ENCODE results near the gene TNS1. TPM values are rescaled to one million over a fixed set of nuclear protein-coding genes. Genes with fewer than 3 reads are reported as not detected.
A peak's percentile ranks its signal among the peaks of the same experiment; 100 is the strongest.

TNS1 gene
- total RNA-seq, 3 donors from 2014 or later = 0.50 to 1.2 (median 0.54) TPM

DNA sequence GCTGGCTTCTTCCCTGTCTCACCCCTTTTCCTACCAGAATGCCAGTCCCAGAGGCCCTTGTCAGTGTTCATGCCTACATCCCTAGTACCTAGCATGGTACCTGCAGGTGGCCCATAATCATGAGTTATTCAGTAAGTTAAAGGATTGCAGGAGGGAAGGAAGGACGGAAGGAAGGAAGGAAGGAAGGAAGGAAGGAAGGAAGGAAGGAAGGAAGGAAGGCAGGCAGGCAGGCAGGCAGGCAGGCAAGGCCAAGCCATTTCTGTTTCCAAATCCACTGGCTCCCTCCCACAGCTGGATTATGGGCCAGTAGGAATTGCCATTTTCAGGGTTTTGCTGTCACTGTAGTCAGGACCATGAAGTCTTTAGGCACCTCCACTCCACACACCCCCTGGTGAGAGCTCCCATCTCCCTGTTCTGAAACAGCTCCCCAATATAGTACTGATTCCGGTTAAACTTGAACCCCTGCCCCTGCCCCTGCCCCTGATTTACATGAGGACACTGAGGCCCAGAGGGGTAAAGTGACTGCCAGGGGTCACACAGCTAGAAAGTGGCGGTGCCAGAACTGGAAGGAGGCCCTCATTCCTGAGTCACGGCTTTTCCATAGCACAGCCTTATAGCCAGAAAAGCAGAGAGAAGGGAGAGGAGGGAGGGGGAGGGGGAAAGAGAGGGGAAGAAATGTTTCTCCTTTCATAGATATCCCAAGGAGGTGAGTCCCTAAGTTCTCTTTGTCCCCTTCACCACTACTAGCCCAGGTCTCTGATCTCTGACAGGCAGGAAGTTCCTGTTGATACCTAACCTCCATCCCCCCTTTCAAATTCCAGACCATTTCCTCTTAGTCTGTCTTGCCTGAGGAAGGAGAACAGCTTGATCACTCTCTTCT, 12.2 kb upstream of the TNS1 start:
- no peak for DNase-seq
- H3K9me3 Mint-ChIP-seq = no peaks in the 10 kb centered on the region

DNA sequence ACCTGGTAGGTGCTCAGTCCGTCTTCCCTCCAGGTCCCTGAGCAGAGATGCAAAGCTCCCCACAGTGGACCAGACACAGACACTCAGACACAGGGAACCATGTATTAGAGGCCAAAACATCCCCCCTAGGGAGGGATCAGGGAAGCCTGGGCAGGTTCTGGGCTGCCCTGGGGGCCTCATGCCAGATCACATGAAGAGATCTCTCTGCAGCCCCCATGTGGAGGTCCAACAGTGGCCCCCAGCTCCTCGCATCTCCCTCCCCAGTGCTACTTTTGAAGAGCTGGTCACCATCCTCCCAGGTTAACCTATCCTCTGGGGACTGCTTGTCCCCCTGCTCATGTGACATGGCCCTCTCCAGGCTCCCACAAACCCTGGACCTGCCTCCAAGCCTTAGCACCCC, 10.5 kb upstream of the TNS1 start:
- Mint-ChIP-seq H3K9me3 (no peaks in the 10 kb centered on the region), H3K36me3 (ENCODE audit: insufficient read depth) (no peaks in the 10 kb centered on the region), H3K4me3 (no peak overlapping the region), H3K27me3 (ENCODE audit: low read depth) (peaks cover 40% of the 10 kb centered on the region), H3K4me1 (ENCODE audit: low read depth) (peaks cover 10% of the 10 kb centered on the region)
- ATAC-seq (no peak), DNase-seq (no peak)

More for the DNA sequence above, 12.2 kb upstream of the TNS1 start:
- Mint-ChIP-seq H3K4me1 (ENCODE audit: low read depth) (peaks cover 5% of the 10 kb centered on the region), H3K36me3 (ENCODE audit: insufficient read depth) (no peaks in the 10 kb centered on the region), H3K4me3 (no peak overlapping the region), H3K27me3 (ENCODE audit: low read depth) (peaks cover 27% of the 10 kb centered on the region)
- no peak for ATAC-seq

DNA sequence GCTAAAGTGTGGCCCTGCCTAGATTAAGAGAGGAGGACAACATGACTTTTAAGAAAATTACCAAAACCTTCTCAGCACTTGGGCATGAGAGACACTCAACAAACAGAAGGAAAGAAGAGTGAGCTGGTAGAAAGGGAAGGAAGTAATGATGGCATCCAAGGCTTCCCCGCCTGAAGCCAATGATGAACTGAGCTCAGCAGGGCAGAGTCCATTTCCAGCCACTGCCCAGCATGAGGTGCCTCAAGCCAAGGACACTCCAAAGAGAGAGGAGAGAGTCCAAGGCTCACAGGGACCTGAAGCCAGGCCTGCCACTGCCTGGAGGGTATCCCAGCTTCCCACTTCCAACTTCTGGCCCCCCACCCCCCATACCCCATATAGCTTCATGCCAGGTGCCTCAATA, 9.5 kb upstream of the TNS1 start:
- Mint-ChIP-seq H3K4me3 (no peak overlapping the region), H3K27me3 (ENCODE audit: low read depth) (peaks cover 40% of the 10 kb centered on the region), H3K4me1 (ENCODE audit: low read depth) (peaks cover 10% of the 10 kb centered on the region), H3K36me3 (ENCODE audit: insufficient read depth) (no peaks in the 10 kb centered on the region), H3K9me3 (no peaks in the 10 kb centered on the region)
- DNase-seq (no peak), ATAC-seq (no peak)

DNA sequence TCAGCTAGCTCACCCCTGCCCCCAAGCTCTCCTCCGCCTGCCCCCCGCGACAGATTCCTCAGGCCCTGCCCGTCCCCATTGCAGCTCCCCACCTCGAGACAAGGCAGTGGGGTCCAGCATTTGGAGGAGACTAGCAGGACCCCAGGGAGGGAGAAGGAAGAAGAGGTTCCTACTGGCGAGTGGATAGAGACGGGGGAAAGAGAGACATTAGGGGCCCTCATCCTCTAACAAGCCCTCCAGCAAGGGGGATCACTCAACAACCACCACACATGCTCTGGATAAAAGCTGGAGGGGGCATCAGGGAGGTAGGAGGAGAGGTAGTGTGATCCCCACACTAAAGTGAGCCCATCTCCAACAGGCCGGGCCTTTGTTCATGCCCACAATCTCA, 8.9 kb upstream of the TNS1 start:
- no peak overlapping the region for H3K4me3 Mint-ChIP-seq
- peaks cover 42% of the 10 kb centered on the region for H3K27me3 Mint-ChIP-seq (ENCODE audit: low read depth)
- DNase-seq (no peak), ATAC-seq (no peak)
- H3K36me3 Mint-ChIP-seq (ENCODE audit: insufficient read depth) = no peaks in the 10 kb centered on the region
- H3K9me3 Mint-ChIP-seq = no peaks in the 10 kb centered on the region
- peaks cover 10% of the 10 kb centered on the region for H3K4me1 Mint-ChIP-seq (ENCODE audit: low read depth)

DNA sequence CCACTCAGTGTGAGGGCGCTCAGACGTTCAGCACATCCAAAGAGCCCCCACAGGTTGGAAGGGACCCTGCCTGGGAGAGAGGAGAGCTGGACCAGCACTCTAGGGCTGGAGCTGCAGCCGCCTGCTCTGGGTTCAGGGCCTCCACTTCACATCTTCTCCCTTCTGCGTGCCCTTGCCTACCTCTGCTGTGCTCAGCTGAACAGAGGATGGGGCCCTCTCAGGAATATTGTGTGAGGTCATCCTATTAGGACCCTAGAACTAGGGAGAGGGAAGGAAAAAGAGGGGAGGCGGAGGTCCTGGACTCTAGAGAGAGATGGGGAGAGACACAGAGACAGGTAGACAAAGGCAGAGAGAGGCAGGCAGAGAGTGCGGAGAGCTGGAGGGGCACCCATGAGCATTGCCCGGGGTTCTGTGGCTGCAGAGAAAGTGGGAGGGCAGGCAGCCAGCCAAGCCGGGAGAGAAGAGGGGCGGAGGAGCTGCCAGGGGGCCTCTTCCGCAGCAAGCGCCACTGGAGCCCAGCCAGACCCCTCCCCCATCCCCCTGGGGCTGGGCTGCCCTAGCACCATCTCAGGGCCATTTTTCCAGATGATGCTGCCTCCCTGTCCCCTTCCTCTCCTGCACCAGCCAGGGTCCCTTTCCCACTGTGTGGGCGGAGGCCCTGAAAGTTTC, 8.3 kb upstream of the TNS1 start:
- no peak for DNase-seq
- Mint-ChIP-seq H3K27me3 (ENCODE audit: low read depth) (peaks cover 45% of the 10 kb centered on the region), H3K9me3 (no peaks in the 10 kb centered on the region), H3K4me1 (ENCODE audit: low read depth) (peaks cover 10% of the 10 kb centered on the region), H3K36me3 (ENCODE audit: insufficient read depth) (no peaks in the 10 kb centered on the region), H3K4me3 (peak overlapping the region; percentile 67)
- ATAC-seq = no peak

DNA sequence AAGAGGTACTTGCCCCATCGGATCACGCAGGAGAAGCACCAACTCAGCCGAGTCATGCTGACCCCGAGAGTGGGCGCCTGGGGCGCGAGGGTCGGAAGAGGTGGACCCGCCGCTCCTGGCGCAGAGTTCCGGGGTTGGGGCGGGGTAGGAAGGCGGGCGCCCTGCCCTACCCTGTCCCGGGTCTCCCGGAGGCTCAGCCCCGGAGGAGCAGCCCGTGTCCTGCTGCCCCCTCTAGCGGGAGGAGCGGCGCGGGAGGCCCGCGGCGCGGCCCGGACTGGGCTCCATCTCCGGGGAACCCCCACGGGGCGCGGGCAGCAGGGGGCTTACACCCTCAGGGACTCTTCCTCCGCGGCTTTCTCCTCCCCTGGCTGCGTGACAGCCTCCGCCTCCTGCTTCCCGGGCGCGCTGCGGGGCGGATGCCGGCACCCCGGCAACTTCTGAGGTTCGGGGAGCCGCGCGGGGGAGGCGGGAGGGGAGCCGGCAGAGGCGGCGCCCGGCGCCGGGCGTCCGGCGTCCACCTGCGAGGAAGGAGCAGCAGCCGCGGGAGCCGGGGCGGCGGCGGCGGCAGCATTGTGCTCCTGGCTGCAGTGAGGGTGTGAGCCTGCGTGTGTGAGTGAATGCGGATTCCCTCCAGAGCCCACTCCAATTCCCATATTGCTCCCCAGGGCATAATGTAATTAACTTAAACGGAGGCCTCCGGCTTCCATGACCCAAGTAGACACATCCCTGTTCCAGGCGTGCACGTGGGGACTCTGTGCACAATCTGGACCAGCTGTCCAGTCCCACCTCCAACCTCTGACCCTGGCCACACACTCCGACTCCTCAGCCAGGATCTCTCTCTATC, 7.6 kb upstream of the TNS1 start:
- H3K4me3 Mint-ChIP-seq = peak overlapping the region; percentile 67
- H3K36me3 Mint-ChIP-seq (ENCODE audit: insufficient read depth) = no peaks in the 10 kb centered on the region
- DNase-seq (peak; percentile 23), ATAC-seq (peak; percentile 74 to 81)
- H3K9me3 Mint-ChIP-seq = no peaks in the 10 kb centered on the region
- peaks cover 46% of the 10 kb centered on the region for H3K27me3 Mint-ChIP-seq (ENCODE audit: low read depth)
- peaks cover 10% of the 10 kb centered on the region for H3K4me1 Mint-ChIP-seq (ENCODE audit: low read depth)

DNA sequence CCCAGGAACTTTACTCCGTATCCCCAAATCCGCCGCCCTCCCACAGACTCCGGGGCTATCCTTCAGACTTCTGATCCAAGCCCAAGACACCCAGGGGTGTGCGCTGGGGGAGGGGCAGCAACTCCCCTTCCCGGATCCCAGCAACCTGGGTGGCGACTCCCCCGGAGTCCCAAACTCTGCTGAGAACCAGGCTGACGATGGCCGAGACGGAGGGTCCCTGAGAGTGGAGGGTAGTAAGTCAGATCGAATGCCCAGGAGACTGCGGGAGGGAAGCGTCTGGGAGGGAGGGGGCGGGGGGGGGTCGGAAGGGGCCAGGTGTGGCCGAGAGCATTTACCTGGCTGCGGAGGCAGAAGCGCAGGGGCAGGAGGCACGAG, 7.0 kb upstream of the TNS1 start:
- Mint-ChIP-seq H3K4me1 (ENCODE audit: low read depth) (peaks cover 10% of the 10 kb centered on the region), H3K36me3 (ENCODE audit: insufficient read depth) (no peaks in the 10 kb centered on the region), H3K27me3 (ENCODE audit: low read depth) (peaks cover 47% of the 10 kb centered on the region), H3K4me3 (peak overlapping the region; percentile 54), H3K9me3 (no peaks in the 10 kb centered on the region)
- no peak for DNase-seq
- no peak for ATAC-seq

DNA sequence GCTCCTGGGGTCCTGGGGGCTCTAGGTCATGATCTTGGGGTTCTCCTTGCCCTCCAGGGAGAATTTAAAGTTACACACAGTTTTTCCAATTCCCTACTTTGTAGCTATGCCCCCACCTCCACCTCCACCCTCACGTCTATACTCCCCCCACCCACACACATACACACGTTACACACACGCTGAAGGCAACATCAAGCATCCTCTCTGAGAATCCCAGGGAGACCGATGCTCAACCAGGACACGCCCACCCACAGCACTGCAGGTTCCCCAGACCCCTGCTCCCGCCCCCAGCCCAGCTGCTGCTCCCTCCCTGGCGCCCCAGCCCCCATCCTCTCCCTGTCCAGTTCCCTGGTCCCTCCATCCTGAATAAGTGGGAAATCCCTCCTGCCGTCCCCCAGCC, 6.4 kb upstream of the TNS1 start:
- Mint-ChIP-seq H3K9me3 (no peaks in the 10 kb centered on the region), H3K4me1 (ENCODE audit: low read depth) (peaks cover 10% of the 10 kb centered on the region), H3K36me3 (ENCODE audit: insufficient read depth) (no peaks in the 10 kb centered on the region), H3K27me3 (ENCODE audit: low read depth) (peaks cover 49% of the 10 kb centered on the region), H3K4me3 (peak overlapping the region; percentile 54)
- DNase-seq (no peak), ATAC-seq (no peak)

DNA sequence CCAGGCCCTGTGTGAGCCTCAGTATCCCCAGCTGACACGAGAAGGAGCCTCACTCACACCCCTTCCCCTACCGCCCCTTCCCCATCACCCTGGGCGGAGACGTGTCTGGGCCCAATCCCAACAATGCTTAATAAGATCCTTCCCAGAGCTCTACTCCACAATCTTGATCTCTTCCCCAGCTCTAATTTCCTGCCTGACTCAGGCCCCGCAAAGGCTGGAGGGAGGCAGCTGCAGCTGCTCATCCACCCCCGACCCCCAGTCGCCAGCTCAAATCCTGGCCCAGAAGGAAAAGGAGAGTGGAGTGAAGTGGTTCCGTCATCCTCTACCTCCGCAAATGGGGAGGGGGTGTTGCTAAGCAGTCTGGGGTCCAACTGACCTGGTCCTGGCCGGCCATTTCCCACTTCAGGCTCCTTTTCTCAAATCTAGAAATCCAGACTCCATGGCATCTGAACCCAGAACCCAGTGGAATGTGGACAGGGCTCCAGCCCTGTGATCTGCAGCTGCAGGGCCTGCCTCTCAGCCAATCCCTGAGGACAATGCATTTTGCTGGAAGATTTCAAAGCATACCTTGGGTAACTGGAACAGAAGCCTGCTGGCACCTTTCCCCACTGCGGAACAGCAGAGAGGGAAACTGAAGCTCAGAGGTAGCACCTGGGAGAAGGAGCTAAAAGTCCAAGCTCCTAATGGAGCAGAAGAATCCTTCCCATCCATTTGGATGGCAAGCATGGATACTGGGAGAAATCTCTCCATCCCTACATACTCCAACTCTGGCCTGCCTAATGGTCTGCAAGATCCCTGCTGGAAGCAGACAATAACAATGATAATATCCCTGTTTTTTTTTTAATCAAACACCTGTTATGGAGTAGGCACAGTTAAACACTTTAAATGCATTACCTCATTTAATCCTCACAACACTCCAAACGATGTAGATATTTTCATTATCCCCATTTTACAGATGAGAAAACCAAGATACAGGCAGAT, 5.6 kb upstream of the TNS1 start:
- H3K4me1 Mint-ChIP-seq (ENCODE audit: low read depth) = peaks cover 10% of the 10 kb centered on the region
- no peaks in the 10 kb centered on the region for H3K9me3 Mint-ChIP-seq
- no peak overlapping the region for H3K4me3 Mint-ChIP-seq
- peaks cover 52% of the 10 kb centered on the region for H3K27me3 Mint-ChIP-seq (ENCODE audit: low read depth)
- H3K36me3 Mint-ChIP-seq (ENCODE audit: insufficient read depth) = no peaks in the 10 kb centered on the region
- no peak for ATAC-seq
- no peak for DNase-seq

DNA sequence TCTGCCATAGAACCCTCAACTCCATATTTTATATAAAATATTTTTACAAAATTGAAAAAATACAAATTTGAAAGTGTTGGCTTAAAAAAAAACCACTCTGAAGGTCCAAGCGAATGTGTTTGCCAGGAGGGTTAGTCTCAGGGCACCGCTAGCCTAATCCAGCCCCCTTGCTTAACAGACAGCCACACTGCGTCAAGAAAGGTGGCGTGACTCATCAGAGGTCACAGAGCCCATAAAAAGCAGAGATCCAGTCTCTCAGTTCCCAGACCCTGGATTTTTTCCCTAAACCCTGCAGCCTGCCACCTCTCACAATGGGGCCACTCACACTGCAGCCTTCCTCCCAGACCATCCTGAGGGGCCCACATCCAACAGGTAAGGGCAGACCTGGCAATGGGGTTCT, 3.9 kb upstream of the TNS1 start:
- ATAC-seq (no peak), DNase-seq (no peak)
- Mint-ChIP-seq H3K9me3 (no peaks in the 10 kb centered on the region), H3K4me1 (ENCODE audit: low read depth) (peaks cover 10% of the 10 kb centered on the region), H3K27me3 (ENCODE audit: low read depth) (peaks cover 40% of the 10 kb centered on the region), H3K36me3 (ENCODE audit: insufficient read depth) (no peaks in the 10 kb centered on the region), H3K4me3 (no peak overlapping the region)

DNA sequence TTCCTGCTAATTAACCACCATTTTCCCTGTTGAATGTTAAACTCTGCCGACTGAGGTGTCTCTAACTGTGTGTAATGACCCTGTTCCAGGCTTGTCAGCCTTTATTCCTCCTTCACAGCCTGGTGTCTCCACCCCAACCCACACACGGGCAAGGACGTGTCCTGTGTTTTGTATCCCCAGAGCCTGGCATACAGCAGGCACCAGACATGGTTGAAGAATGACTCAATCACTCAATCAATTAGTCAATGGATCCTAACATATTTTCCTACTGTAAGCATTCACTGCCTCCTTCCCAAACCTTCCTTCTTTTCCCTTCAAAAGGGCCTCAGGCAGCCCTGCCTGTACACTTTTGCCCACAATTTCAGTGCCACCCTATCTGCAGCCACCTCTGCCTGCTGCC, 2.7 kb upstream of the TNS1 start:
- no peaks in the 10 kb centered on the region for H3K9me3 Mint-ChIP-seq
- DNase-seq (no peak), ATAC-seq (no peak)
- no peak overlapping the region for H3K4me3 Mint-ChIP-seq
- peaks cover 35% of the 10 kb centered on the region for H3K27me3 Mint-ChIP-seq (ENCODE audit: low read depth)
- peaks cover 5% of the 10 kb centered on the region for H3K4me1 Mint-ChIP-seq (ENCODE audit: low read depth)
- no peaks in the 10 kb centered on the region for H3K36me3 Mint-ChIP-seq (ENCODE audit: insufficient read depth)

DNA sequence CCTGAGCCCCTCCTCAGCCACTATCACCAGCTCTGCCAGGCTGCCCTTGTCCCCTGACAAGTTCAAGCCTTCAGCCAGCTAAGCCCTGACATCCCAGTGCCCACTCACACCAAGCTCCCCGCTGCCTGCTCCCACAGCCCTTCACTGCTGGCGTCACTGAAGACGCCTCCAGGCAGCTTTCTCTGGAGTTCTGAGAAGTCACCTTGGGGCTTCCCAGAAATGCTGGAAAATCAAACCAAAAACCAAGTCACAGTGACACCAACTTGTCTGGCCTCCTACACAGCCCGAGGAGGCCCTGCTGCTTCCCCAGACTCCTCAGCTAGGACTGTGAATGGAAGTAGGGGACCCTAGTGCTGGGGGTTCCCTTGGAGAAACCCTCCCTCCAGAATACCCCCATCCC, 2.2 kb upstream of the TNS1 start:
- ATAC-seq = no peak
- Mint-ChIP-seq H3K27me3 (ENCODE audit: low read depth) (peaks cover 38% of the 10 kb centered on the region), H3K36me3 (ENCODE audit: insufficient read depth) (no peaks in the 10 kb centered on the region), H3K4me1 (ENCODE audit: low read depth) (peaks cover 5% of the 10 kb centered on the region), H3K9me3 (no peaks in the 10 kb centered on the region), H3K4me3 (no peak overlapping the region)
- no peak for DNase-seq

DNA sequence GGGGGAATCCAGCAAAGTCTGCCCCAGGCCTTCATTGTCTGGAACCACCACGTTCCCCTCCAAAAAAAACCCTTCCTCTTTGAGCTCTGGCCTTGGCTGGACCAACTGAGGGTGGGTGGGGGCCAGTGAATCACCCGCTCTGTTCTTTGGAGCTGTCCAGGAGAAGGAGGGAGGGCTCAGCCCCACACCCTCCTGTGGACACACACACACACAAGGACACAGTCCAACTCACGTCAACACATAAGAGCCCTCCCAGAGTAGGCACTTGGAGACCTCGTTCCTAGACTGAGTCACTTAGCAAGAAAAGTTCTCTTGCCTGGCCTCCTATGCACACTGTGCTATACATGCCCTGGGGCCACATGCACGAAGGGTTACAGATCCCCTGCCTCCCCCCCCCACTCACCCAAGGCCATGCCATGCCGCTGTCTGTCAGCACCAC, 1.2 kb upstream of the TNS1 start:
- H3K4me1 Mint-ChIP-seq (ENCODE audit: low read depth) = no peaks in the 10 kb centered on the region
- no peaks in the 10 kb centered on the region for H3K36me3 Mint-ChIP-seq (ENCODE audit: insufficient read depth)
- no peaks in the 10 kb centered on the region for H3K9me3 Mint-ChIP-seq
- ATAC-seq = peak; percentile 4 to 28
- H3K4me3 Mint-ChIP-seq = no peak overlapping the region
- H3K27me3 Mint-ChIP-seq (ENCODE audit: low read depth) = peaks cover 28% of the 10 kb centered on the region
- DNase-seq = no peak

All from activated T-cell treated with anti-CD3 and anti-CD28 coated beads, Interleukin-2, amount 50 U/mL, for 4 hours (primary cell).